Pons (tissue), 1 donor: ENCODE measurements around the gene ERO1A.

Experiments
- DNase-seq: peaks from one replicate; pipeline ENCODE4 v3.0.0-alpha.2; 2016; ENCODE audit warnings: low spot score

Gene ERO1A

DNA sequence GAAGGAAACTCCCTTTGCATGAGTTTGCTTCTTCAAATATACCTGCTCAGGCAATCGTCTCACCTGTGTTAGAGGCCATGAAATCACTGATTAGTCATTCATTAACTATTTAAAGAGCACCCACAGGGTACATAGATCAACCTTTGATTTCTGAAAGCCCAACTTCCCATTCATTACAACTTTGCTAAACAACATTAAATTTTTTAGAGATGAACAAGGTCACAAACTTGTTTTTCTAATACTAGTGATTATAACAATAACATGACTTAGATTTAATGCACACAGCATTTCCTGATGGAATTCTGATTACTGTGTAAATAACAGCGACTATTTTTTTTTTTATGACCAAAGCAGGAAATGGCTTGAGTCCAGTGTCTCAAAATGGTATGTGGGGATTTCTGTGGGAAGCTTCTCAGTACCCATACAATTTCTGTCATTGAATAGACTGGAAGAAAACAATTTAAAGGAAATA, 5.4 kb upstream of the ERO1A start:
- DNase-seq: no peak

DNA sequence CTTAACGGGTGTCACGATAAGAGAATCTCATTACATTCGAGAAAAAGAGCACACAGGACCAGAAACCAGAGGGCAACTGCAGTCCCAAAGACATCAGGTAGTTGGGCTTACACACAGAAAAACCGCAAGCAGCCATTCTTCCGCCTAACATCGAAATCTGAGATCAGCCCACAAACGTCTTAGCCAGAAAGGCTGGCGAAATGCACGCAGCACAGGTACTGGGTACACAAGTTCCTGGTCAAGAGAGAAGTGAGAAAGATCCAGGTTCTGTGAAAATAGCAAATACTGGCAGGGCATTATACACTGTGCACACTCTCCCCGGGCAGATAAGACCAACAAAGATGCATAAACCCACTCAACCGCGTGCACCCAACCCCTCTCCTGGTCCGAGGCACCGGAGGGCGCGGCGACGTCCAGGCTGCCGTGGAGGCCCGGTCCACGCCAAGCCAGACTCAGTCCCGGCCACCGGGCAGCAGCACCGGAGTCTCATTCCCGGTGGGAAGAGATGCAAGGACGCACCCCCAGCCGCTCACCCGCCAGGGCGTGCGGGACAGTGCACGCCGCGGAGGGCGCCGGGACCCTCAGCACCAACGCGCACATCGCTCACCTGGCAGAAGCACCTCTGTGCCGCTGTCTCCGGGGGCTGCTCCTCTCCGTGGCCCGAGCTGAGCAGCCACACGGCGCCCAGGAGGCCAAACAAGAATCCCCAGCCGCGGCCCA, 437 bp downstream of the ERO1A start:
- peak; percentile 46 for DNase-seq

DNA sequence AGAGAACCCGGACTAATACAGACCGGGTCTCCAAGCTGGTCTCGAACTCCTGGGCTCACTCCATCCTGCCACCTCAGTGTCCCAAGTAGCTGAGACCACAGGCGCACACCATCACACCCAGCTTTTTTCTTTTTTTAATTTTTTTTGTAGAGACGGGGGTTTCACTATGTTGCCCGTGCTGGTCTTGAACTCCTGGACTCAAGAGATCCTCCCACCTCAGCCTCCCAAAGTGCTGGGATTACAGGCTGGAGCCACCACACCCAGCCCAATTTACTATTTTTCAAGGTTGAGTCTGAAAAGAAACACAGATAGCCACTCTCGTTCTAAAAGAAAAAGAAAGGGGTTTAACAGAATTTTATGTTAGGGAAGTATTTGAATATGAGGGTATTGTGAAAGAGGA, 1.8 kb downstream of the ERO1A start:
- no peak for DNase-seq

DNA sequence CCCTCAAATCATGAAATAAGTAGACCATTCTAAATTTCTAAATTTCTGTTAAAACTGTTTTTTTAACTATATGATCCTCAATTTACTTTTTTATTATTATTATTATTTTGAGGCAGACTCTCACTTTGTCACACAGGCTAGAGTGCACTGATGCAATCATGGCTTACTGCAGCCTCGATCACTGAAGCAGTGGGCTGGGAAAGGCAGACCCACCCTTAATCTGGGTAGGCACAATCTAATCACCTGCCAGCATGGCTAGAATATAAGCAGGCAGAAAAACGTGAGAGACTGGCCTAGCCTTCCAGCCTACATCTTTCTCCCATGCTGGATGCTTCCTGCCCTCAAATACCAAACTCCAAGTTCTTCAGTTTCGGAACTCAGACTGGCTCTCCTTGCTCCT, 2.3 kb downstream of the ERO1A start:
- no peak for DNase-seq

DNA sequence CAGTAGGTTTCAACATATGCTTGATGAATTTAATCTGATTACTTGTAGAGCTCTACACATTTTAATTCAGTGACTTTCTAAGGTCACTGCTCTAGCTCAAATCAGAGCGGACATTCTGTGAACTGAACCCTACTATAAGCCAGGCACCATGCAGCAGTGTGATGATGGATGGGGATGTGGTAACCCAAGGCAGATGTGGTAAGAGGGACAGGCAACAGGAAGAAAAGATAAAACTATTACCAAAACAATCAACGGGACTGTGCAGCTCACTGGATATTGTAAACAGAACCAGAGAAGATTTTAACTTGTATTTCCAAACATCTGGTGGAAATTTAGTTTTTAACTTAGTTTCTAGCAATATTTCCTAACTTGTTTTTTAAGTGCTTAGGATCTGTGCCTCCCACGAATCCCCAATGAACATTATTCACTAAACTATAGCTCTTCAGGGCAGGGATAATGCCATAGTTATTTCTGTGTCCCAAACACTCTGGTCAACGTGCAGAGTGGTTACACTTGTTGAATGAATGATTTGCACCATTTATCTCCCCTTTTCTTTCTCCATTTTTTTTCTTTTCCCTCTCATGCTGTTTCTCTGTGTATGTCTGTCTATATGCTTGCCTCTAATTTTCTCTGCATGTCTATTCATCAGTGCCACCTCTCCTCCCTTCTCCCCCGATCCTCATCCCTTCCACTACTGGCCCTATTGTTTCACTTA, 3.0 kb downstream of the ERO1A start:
- no peak for DNase-seq

DNA sequence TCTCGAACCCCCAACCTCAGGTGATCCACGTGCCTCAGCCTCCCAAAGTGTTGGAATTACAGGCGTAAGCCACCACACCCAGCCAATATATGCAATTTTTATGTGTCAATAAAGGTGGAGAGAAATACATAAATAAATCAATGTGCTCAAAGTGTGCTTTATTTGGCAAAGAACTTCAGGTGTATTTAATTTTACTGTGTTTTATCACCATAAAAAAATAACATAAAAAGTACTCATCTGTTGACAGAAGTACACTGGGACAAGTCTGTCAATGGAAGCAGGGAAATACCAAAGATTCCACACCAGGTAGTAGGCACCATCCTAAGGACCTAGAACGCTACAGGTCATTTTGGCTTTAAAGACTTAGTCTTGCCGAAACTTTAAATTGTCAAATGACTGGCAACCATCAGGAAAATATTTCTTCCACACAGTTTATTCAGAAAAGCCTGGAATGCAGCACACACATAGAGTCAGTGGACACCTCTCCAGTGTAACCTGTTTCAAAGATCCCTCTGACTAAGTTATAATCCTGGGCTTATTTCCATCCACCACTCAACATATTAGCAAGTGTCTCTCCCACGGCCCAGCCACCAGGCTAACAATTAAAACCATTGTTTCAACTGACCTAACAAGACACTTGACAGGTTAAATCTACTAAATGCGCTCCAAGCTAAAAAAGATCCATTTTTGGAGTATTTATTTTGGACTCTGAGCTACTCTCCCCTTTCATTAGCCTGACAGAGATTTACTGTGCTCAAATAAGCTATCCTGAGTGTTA, 4.2 kb downstream of the ERO1A start:
- peak; percentile 39 for DNase-seq

DNA sequence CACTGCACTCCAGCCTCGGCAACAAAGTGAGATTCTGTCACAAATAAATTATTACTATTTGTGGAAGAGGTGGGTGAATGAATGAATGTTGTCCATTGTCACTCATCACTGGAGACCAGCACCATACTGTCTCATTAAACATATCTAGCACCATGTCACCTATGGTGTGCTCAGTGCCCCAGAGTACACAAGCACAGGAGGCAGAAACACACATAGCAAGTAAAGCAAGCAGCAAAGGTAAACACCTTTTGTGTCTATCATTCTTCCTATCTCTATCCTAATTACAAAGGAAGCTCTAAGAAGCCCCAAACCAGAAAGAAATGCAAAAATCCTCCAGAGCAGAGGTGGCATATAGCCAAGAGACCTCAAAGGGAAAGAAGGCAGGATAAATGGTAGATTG, 9.2 kb downstream of the ERO1A start:
- DNase-seq: no peak

DNA sequence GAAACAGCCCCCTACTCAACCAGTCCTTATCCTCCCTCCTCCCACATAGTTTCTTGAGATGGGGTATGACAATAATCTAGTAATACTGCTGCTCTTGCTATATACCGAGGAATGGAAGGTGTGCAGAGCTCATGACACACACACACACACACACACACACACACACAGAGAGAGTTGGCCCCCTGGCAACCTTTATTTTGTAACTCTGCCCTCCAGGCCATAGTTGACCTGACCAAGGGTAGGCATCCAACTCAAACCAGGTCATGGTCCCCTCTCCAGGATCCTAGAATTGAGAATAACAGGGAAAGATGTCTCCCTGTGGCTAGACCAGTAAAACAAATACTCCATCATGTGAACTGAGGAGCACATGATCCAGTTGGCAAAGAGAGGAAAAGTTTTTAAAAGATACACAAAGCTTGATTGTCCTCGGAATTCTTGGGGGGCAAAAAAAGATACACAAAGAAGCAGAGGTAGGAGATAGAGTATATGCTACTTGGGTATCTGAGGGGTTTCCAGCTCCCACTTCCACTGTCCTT, 11.3 kb downstream of the ERO1A start:
- no peak for DNase-seq

DNA sequence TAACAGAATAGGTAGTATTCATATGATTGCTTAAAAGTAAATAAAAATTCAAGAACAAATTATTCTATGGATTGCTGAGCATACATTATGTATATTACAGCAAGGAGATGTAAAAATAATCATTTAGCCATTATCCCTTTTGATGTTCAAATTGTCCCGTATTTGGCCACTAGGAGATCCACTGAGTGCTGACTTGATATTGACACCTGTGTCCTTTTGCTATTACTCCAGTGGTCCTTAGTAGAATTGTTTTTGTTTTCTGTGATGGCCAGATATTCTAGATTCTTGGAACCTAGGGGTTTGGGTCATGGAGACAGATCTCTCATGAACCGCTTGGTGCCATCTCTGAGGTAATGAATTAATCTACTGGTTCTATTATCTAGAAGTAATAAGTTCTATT, 16.8 kb downstream of the ERO1A start:
- DNase-seq: no peak

DNA sequence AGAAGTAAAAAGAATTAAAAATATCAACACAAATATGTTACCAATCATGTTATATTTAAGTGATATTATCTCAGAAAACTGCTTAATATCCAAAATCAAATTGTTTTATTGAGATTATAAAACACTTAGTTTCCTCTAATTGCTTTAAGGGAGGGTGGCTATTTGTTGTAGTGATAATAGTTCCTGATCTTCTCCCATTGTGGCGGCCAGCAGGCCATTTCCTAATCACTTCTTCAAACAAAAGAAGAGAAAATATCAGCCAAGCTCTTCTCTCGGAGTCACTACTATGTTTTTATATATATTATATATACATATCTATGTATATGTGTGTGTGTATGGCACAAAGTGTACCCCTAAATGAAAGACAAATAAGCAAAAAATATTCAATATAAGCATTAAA, 31.5 kb downstream of the ERO1A start:
- no peak for DNase-seq

DNA sequence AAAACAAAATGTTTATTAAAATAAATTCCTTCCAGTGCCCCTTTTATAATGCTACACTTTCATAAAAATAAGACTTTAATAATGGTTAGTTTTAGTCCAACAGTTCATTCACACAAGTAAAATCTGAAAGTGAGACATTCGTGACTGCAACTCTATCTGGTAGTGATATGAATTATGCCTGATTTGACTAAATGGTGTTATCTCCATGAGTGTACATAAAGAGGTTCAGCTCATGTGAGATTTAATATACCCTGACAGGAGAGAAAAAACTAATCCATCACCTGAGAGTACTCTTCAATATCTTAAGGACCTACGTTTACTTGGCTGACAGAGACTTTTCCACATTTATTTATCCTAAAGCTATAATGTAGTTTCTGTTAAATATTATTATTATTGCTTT, 34.0 kb downstream of the ERO1A start:
- DNase-seq: no peak

DNA sequence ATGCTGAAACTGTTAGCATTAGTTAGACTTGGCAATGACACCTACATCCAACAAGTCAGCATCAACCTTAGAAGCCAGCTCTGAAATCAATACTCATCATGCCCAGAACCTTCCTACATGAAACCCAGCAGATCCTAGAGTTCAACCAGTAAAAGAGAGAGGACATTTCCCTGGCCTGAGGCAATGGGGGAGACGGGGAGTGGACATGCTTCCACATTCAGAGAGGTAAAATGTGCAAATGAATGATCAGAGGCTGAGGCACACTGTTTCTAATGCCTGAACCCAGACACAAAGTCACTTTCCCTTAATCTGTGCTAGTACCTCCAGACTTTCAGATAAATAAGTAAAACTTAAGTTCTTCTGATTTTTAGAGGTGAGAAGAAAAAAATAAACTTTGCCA, 34.5 kb downstream of the ERO1A start:
- DNase-seq: no peak

DNA sequence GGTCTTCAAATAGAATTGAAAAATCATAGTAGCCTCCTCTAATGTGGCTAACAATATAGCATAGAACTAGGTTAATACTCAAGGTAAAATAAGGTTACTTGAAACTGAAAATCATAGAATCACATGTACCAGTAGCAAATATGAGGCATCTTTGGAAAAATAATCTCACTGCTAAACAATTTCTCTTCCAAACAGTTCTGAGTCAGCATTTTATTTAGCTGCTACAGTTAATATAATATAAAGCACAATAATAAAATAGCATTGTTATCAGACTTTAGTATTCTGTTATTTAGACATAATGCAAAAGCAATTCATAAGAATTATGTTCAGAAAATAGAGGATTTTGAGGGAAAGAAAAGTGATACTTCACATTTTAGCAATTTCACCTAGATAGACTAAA, 35.0 kb downstream of the ERO1A start:
- DNase-seq: no peak

DNA sequence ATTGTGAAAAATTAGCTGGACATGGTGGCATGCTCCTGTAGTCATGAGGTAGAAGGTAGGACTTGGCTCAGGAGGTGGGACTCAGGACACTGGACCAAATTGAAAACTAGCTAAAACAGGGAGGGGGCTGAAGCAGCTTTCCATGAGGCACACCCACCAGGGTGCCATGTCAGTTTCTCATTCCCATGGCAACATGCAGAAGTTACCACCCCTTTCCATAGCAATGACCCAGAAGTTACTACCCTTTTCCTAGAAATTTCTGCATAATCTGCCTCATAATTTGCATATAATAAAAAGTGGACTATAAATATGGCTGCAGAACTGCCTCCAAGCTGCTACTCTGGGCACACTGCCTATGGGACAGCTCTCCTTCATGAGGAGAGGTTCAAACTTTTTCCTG, 38.5 kb downstream of the ERO1A start:
- DNase-seq: no peak

DNA sequence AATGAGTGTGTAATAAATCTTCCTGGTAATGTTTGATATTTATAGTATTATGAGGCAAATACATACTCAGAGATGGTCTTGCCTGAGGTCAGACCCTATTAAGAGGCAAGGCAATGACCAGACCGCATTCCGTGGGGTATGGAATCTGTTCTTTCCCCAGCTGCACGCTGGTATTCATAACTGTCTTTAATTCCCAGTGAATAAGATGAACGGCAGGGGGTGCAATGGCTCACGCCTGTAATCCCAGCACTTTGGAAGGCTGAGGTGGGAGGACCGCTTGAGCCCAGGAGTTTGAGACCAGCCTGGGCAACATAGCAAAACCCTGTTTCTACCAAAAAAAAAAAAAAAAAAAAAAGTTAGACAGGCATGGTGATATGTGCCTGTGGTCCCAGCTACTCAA, 44.6 kb downstream of the ERO1A start:
- no peak for DNase-seq

DNA sequence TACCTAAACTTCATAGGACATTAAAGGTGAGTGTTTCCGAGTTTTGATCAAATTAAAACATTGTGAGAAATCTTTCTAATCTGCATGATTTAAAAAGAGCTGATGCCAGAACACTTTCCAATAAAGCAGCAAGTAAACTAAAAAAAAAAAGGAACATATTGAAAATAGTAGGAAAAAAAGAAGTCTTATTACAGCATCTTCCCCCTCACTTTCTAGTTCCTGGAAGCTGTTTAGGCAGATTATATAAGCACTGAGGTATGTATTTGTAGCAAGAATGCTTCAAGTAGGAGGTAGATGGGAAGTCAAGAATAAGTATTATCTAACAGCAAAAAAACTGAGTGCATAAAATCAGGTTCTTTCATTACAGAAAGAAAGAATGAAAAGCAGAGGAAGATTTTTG, 45.8 kb downstream of the ERO1A start:
- no peak for DNase-seq

DNA sequence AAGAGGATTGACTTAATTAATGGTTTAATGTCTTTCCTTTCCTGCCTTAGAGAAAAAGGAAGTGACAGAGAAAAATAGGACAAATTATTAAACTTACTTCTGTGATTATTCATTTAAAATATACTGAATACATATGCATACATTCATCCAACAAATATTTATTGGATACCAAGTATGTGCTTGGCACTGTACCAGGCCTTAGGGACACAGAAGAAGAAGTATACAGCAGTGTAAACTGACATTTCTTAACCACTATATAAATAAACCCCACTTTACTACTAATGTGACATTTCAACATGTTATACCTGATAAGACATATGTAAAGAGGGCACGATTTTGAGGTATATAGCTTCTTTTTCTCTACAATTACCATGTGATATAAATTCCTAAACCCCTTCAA, 53.6 kb downstream of the ERO1A start:
- DNase-seq: no peak

DNA sequence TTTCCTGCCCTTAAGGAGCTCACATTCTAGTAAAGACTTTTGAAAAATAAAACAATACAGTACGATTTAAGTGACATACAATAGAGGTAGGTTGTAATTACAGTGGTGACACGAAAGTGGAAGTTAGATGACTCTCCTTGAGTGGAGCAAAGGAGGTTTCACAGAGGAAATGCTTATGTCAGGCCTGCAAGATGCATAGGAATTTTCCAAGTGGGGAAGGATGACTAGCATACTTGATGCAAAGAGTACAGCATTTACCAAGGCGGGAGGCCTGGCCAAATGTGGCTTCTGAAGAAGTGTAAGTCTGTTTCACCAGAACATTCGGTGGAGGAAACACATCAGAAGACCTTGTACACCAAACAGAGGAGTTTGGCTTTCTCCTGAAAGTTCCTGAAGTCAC, 55.2 kb downstream of the ERO1A start:
- no peak for DNase-seq

DNA sequence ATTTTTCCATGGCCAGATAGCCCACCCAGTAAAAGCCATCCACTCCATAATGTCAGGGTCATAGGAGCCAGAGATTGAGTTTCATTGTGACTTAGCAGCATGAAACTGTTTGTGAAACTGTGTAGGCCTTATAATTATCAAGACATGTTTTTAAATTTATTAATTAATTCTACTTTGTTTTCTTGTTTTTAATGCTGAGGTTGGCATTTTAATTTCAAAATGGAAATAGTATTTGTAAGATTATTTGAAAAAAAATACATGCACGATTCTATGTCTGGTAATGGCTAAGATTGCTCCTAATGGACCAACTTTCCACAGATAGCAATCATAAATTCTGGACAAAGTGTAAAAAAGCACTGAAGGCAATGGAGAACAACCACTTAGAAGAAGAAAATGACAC, 75.7 kb downstream of the ERO1A start:
- no peak for DNase-seq

DNA sequence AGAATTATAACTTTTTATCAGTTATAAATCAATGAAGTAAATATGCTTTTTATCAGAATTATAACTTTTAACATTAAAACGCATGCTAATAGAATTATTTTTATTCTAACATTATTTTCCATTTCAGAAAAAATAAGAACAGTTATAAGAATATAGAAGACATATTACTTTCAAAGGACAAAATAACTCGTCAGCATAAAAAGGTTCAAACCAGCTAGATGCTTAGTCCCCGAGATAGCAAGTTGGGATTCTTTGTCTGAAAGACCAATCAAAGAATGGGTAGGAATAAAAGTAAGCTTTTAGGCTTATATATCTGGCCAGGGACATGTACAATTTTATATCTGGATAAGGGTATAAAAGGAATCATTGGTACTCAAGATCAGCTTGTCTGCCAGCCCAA, 76.8 kb downstream of the ERO1A start:
- DNase-seq: no peak

DNA sequence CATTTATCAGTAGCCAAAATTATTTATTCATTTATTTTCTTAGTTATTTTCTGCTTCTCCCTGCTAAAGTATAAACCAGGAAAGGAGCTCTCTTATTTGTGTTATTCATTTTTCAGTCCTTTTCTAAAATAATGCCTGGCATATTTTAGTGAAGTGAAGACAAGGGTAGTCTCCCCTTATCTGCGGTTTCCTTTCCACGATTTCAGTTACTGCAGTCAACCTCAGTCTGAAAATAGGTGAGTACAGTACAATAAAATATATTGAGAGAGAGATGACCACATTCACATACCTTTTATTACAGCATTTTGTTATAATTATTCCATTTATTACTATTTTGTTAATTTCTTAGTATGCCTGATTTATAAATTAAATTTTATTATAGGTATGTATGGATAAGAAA, 85.2 kb downstream of the ERO1A start:
- DNase-seq: no peak

DNA sequence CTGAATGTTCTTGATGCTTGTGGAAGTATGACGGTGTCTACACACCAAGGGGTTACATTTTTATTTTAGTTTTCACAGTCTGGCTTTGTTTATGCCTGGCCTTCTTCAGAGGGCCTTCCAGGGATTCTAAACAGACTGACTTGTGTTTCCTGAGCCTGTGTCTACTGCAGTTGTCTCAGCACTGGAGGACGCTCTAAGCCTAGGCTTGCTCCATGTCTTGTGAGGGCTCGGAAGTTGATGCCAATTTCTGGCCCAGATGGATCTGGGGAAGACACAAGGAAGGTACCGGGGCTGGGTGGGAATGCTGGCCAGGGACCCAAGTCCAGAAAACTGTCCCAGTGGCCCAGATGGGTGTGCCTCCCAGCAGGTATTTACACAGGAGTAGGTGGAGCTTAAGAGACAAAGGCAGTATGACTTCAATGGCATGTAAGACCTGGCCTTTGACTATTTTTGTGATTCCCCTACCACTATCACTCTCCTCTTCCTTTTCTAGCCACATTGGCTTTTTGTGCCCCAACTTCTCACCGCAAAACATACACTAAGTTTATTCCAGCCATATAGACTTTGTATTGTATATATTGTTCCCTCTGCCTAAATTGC, 85.8 kb downstream of the ERO1A start:
- no peak for DNase-seq
